ENCODE results near the gene AQP4.

DNA sequence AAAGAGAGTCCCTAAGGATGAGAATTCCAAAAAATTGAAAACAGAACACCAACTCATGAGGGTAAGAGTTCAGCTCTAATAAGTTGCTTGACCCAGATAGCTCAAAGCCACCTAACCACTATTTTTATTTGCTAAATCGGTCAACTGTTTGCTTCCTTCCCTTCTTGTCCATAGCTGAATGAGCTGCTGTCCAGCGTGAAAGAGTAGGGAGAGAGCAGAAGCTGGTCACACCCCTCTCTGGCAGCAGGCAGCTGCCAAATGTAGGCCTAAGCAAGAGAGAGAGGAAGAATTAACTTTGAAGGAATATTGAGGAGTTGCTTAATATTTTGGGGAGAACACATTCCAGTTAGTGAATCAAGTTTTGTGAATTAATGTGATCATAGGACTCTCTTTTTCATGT is 25.9 kb downstream of the AQP4 start:
- TF ChIP-seq, protein P1, sequence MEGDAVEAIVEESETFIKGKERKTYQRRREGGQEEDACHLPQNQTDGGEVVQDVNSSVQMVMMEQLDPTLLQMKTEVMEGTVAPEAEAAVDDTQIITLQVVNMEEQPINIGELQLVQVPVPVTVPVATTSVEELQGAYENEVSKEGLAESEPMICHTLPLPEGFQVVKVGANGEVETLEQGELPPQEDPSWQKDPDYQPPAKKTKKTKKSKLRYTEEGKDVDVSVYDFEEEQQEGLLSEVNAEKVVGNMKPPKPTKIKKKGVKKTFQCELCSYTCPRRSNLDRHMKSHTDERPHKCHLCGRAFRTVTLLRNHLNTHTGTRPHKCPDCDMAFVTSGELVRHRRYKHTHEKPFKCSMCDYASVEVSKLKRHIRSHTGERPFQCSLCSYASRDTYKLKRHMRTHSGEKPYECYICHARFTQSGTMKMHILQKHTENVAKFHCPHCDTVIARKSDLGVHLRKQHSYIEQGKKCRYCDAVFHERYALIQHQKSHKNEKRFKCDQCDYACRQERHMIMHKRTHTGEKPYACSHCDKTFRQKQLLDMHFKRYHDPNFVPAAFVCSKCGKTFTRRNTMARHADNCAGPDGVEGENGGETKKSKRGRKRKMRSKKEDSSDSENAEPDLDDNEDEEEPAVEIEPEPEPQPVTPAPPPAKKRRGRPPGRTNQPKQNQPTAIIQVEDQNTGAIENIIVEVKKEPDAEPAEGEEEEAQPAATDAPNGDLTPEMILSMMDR (IDR thresholded peaks at IDR 0.05): no peak
- TF ChIP-seq POLR2A (IDR thresholded peaks at IDR 0.05): no peak
